NCI-H2227 (cell line): Measurements from ENCODE around the gene DNAH7.
"Not testable (repeated sequence)": the region's sequence is repeated elsewhere in the genome, so short reads cannot be mapped to it uniquely, and the experiment has no call there.

Experiments
- DNase-seq: peaks from one replicate; lab custom pipeline; 2025; ENCODE audit not compliant: unreplicated experiment; lab: John Stamatoyannopoulos, UW

The DNAH7 gene

GRCh38 chr2:196068271-196069209 is at the start of gene DNAH7:
DNAH7 (minus strand) TSS chr2:196068837; CDS start chr2:196068711, 126 bp downstream.
- peak; percentile 96 for DNase-seq

DNA sequence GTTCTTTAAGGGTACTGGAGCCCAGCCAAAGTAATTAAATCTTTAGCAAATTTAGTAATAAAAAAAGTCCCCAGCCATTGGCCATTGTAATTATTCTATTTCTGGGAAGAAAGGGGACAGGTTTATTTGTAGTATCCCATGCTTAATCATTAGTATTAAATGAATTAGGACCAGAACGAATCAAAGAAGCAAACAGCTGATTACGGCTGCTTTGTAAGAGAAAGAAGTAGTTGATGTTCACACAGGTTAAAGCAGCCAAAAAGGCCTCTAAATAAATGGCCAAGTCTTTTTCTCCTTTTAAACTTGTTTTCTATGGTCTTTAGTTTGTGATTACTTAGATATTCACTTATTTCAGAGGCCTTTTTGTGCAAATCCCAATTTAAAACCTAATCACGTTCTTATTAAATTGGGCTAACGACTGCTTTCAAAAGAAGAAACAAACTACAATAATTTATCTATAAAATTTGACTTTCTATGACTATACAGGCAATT is 48.6 kb upstream of the DNAH7 start:
- no peak for DNase-seq

DNA sequence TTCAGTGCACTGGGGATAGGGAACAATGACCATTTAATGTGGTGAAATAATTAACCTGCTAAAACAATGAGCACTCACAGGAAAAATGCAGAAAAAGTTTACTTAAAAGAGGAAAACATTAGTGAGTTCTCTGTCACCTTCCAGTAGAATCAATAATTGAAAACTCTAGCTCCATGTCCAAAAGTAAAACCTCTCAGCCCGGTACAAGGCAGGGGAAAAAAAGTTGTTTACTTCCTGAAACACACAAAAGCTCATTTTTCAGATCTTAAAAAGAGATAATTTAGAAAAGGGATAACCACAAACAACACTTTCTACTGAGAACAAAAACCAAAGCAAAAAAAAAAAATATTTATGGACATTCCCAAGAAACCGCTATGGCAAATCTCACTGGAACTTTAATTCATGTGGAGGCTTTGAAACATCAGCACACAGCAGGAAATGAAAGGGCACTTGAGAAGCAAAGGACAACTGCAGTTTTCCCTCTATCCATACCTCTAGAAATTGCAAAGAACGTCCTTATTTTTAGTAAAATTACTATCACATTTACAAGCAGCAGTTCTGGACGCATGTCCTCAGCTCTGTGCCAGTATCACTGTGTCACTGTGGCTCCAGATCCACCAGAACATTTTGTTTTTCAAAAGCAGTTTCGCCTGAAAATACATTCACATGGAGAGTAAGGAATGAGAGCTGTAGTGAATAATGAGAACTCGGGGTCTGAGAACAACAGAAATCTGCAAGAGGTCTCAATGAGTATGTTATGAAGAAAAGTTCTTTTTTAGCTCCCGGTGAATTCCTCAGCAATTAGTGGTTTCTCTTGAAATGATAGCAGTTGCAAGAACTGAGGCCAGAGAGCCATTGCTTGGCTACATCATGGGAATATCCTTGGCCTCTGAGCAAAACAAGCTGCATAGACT is 44.7 kb upstream of the DNAH7 start:
- no peak for DNase-seq

DNA sequence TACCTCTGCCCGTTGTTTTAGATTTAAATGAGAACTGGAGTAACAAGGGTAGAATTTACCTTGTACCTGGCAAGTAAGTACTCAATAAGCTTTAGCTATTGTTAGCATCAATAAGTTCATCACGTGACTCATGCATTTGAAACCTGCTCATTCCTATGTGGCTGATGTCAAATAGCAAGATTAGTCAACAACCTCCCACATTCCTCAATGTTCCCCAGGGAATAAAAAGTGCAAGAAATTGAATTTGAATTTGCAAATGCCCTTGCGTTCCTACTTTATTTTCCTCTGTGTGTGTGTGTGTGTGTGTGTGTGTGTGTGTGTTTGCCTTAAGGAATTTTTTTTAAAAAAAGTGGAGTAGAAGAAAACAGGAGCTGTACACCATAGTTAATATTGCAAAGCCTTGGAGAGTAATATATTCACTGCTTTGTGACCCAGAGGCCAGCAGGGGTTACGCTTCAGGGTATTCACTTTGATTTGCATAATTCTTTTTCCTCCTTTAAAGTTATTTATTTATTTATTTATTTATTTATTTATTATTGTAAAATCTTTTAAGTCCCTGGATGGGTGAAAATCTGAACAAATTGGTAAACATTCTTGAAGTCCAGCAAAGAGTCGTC is 43.9 kb upstream of the DNAH7 start:
- DNase-seq: no peak

GRCh38 chr2:196108604-196109003 is 40.0 kb upstream of the DNAH7 start:
- DNase-seq: no peak

- no peak for DNase-seq
Measured at GRCh38 chr2:196105951-196106350, 37.3 kb upstream of the DNAH7 start.

- DNase-seq: no peak
Measured at GRCh38 chr2:196104066-196104465, 35.4 kb upstream of the DNAH7 start.

DNA sequence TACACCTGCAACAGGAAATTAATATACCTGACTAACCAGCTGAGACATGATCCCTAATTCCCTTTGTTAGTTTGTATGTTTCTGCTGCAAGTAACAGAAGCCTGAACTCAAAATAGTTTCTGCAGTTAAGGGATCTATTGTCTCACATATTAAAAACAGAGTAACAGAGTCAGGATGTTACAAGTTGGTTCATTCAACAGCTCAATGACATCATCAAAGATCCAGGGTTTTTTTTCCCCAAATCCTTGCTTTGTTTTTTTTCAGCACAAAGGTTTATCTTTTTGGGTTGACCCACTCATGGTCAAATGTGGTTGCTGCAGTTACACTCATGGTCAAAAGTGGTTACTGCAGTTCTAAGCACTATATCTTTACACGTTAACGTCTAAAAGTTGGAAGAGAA is 35.0 kb upstream of the DNAH7 start:
- DNase-seq: no peak

- DNase-seq: peak; percentile 20
Measured at GRCh38 chr2:196101325-196101991, 32.8 kb upstream of the DNAH7 start.

GRCh38 chr2:196099916-196100315 is 31.3 kb upstream of the DNAH7 start:
- no peak for DNase-seq

- DNase-seq: no peak
Measured at GRCh38 chr2:196097864-196098660, 29.4 kb upstream of the DNAH7 start.

- DNase-seq: no peak
Measured at GRCh38 chr2:196096982-196097745, 28.5 kb upstream of the DNAH7 start.

DNA sequence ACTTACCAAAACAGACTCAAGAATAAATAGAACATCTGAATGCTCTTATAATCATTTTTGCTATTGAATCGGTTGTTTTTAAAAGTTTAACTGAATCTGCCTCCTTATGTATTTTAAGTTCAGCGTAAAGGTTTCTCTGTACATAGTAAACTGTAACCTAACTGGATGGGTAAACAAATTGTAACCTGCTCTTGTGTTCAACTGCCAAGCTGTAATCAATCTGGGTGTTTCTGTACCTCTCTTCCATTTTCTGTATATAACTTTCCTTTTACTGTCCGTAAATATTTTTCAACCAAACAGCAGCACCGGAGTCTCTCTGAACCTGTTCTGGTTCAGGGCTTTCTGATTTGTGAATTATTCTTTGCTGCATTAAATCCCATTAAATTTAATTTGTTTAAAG is 27.6 kb upstream of the DNAH7 start:
- no peak for DNase-seq

GRCh38 chr2:196089448-196089847 is 20.8 kb upstream of the DNAH7 start:
- not testable (repeated sequence) for DNase-seq

DNA sequence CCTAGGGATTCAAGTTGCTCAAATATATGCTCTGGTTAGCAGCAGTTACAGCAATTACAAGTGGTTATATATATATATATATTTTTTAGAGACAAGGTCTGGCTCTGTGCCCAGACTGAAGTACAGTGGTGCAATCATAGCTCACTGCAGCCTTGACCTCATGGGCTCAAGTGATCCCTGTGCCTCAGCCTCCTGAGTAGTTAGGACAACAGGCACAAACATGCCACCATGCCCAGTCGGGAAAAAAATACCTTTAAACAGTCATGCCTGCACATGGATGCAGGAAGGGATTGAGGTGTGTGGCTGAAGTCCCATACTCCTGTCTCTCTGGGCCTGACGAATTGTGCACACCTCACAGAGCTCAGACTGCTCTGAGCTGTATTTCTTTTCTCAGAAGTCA is 19.6 kb upstream of the DNAH7 start:
- DNase-seq: peak; percentile 84

DNA sequence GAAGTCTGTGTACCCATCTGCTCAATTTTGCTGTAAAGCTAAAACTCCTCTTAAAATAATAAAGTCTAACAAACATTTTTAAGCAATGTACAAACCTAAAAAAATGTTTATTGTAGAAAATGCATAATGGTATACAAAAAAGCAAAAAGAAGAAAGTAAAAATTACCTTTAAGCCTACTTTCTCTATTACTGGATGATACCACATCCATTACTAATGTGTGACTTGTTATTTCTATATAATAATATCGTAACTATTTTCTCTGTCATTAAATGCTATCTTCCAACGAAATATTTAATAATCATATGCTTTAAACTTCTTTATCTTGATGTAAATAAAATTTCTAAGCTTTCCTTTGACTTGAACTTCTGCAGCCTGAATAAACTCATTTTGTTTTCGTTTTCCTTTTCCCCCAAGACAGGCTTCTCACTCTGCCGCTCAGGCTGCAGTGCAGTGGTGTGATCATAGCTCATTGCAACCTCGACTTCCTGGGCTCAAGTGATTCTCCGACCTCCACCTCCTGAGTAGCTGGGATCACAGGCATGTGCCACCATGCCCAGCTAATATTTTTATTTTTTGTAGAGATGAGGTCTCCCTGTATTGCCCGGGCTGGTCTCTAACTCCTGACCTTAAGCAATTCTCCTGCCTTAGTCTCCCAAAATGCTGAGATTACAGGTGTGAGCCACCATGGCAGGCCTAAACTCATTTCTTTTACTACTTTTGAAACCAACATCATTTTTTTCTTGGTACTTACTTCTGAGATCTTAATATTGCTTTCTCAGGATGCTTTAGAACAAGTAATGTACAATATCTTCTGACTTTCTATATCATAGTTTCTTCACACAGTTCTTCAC is 18.1 kb upstream of the DNAH7 start:
- no peak for DNase-seq

DNA sequence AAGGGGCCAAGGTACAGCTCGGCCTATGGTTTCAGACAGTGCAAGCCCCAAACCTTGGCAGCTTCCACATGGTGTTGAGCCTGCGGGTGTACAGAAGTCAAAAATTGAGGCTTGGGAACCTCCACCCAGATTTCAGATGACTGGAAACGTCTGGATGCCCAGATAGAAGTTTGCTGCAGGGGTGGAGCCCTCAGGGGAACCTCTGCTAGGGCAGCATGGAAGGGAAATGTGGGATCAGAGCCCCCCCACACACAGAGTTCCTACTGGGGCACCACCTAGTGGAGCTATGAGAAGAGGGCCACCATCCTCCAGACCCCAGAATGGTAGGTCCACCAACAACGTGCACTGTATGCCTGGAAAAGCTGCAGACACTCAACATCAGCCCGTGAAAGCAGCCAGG is 15.0 kb upstream of the DNAH7 start:
- no peak for DNase-seq

- no peak for DNase-seq
Measured at GRCh38 chr2:196080526-196080925, 11.9 kb upstream of the DNAH7 start.
